NCI-H2227 (cell line): ENCODE measurements around the gene NAMPT.
"Not testable (repeated sequence)": the region's sequence is repeated elsewhere in the genome, so short reads cannot be mapped to it uniquely, and the experiment has no call there.

Experiments
- DNase-seq: peaks from one replicate; lab custom pipeline; 2025; ENCODE audit not compliant: unreplicated experiment; lab: John Stamatoyannopoulos, UW

The NAMPT gene

GRCh38 chr7:106236065-106236464, 48.7 kb downstream of the NAMPT start:
- DNase-seq, result no peak

- no peak for DNase-seq
Observed at GRCh38 chr7:106234425-106234824, 50.4 kb downstream of the NAMPT start.

GRCh38 chr7:106231856-106232490, 52.8 kb downstream of the NAMPT start:
- DNase-seq, result no peak

GRCh38 chr7:106225856-106226255, 58.9 kb downstream of the NAMPT start:
- no peak for DNase-seq

- no peak for DNase-seq
Observed at GRCh38 chr7:106224797-106225196, 60.0 kb downstream of the NAMPT start.

GRCh38 chr7:106223156-106223555, 61.6 kb downstream of the NAMPT start:
- DNase-seq, result no peak

GRCh38 chr7:106222545-106222944, 62.2 kb downstream of the NAMPT start:
- no peak for DNase-seq

GRCh38 chr7:106220307-106220706, 64.5 kb downstream of the NAMPT start:
- DNase-seq, result no peak

- no peak for DNase-seq
Observed at GRCh38 chr7:106219170-106219569, 65.6 kb downstream of the NAMPT start.

GRCh38 chr7:106218546-106218945, 66.2 kb downstream of the NAMPT start:
- no peak for DNase-seq

GRCh38 chr7:106216923-106217542, 67.8 kb downstream of the NAMPT start:
- no peak for DNase-seq

GRCh38 chr7:106216517-106216922, 68.3 kb downstream of the NAMPT start:
- DNase-seq, result no peak

- DNase-seq, result no peak
Observed at GRCh38 chr7:106215868-106216516, 68.8 kb downstream of the NAMPT start.

GRCh38 chr7:106208944-106209343, 75.8 kb downstream of the NAMPT start:
- not testable (repeated sequence) for DNase-seq

GRCh38 chr7:106206826-106207541, 77.8 kb downstream of the NAMPT start:
- DNase-seq, result no peak

GRCh38 chr7:106205621-106206222, 79.1 kb downstream of the NAMPT start:
- no peak for DNase-seq

GRCh38 chr7:106203473-106203872, 81.3 kb downstream of the NAMPT start:
- no peak for DNase-seq

GRCh38 chr7:106201164-106201563, 83.6 kb downstream of the NAMPT start:
- no peak for DNase-seq

- DNase-seq, result no peak
Observed at GRCh38 chr7:106199813-106200364, 84.9 kb downstream of the NAMPT start.

GRCh38 chr7:106199024-106199423, 85.8 kb downstream of the NAMPT start:
- no peak for DNase-seq
